ENCODE data around the gene KIAA0753.

KIAA0753 gene

DNA sequence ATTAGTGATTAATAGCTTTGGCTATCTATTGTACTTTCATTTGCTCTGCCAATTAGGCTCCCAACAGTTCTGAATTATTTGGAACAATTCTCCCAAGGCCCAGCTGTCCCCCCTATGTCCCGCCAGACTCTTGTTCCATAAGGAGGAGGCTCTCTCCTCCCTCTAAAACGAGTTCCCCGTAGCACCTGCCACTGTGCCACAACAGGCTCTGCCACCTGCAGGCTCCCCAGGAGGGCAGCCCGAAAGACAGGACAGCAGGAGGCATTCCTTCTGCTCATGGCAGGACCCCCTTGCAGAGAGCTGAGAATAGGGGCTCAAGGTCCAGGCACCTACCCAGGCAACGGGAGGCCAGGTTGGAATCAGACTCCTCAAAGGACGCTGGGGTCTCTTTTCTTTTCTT is 93.2 kb downstream of the KIAA0753 start:
- DNase-seq (ENCODE audit: low spot score), result no peak

DNA sequence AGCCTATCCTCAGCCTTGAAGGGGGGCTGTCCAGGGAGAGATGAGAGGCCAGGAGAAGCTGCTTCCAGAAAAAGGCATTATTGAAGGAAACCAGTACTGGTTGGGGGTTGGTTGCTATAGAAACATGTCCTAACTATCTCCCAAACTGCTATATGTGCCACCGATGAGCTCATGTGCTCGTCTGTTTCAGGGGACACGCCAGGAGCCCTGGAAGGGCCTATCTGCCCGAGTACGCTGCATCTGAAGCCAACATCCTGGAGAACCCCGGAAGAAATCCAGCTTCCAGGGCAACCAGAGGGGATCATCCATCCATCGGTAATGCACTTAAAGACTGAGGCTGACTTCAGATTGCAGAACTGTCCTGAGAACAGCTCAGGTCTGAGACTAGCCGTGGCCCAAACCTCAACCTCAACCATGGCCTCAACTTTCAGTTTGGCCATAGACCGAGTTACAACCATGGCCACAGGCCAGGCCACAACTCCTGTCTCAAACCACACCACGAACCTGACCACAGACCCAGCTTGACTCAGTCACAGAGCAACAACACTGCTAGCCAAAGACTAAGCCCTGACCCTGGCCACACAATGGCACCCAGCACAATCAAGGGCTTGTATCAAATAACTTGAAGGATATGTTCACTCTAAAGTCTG is 94.3 kb downstream of the KIAA0753 start:
- DNase-seq (ENCODE audit: low spot score), result no peak

DNA sequence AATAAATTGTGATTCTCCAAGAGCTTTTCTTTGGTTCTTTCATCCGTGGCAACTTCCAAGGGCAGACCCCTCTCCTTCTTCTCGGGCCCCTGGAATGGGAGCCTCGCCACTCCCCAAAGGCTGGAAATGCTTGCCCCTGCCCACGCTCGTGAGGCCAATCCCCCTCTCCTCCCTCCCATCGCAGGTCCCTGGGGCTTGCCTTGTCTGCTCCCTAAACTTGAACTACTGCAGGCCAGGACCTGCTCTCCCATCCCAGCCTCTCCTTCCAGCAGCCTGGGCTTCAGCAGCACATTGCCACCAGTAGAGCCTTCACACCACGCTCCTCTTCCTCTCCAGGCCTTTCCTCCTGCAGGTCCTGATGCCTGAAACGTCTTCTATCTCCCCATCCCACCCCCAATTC is 95.2 kb downstream of the KIAA0753 start:
- DNase-seq (ENCODE audit: low spot score), result no peak

DNA sequence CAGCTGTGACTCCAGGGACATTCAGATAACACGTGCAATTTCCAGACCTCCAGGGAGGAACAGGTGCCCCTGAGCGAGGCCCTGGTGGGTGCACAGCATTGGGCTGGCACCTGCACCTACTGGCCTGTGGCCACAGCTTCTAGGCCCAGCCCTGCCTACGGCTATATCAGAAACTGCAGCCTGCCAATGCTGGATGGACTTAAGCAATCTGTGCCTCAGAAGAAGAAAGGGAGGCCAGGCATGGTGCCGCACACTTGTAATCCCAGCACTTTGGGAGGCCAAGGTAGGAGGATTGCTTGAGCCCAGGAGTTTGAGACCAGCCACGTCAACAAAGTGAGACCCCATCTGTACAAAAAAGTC is 96.5 kb downstream of the KIAA0753 start:
- DNase-seq (ENCODE audit: low spot score), result no peak

DNA sequence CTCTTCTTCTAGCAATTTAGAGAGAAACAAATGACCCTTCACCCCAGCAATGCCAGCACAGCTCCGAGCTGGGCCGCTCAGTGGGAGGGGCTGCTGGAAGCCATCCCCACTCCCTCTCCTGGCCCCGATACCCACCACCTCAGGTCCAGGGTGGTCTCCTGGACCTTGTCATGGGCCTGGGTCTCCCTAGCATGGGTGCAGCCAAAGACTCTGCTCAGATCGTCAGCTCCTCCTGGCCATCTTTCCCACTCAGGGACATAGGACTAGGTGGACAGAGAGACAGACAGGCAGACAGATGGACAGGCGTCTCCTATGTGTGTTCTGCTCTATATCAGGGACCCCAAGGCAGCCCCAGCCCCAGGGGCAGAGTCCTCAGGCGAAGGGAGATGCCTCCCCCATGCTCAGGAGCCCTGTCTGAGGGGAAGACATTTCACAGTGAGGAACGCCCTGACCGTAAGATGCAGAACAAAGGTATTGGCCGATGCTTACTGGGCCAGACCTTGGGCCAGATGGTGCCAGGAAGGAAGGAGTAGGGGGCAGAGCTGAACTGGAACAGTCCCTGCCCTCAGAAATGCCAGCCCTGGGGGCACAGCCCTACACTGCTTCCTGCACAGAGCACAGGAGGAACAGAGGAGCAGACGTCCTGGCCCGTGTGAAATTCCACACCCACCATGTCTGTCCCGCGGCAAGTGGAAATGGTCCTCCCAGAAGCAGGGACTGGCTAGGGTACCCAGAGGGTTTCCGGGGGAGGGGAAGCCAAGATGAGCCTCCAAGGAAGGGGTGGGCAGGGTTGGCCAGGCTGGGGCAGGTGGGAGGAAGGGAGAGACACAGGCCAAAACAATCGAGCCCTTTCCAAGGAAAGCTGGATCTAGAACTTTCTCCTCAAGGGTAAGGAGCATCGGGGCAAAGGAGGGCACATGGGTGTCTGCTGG is 97.2 kb downstream of the KIAA0753 start:
- no peak for DNase-seq (ENCODE audit: low spot score)

DNA sequence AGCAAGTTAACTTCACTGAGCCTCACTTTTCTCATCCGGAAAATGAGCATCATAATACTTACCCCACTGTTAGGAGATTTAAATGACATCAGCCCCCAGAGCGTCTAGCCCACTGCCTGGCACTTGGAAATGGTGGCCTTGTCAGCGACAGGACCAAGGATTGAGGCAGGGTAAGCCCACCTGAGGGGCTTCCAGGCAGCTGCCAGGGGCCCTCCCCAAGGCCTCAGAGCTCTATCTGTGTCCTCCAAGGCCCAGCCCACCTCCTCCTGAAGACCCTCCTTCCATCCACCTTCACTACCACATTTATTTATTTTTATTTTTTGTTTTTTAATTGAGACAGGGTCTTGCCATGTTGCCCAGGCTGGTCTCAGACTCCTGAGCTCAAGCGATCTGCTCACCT is 97.9 kb downstream of the KIAA0753 start:
- no peak for DNase-seq (ENCODE audit: low spot score)

DNA sequence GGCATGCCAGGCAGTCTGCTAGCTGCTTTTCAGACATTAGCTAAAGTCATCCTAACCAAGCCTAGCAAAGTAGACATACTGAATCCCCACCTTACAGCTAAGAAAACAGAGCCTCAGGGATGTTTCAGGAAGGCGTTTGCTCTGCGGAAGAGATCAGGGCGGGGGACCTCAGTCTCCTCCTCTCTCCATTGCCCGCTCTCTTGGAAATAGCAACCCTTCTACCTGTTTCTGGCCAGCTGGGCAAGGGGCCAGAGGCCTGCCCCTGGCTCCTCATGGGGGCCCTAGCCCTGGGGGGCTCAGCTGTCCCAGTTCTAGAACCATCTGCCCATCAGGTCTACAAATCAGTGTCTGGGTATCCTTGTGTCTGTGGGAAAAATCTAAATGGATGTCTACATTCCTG is 98.6 kb downstream of the KIAA0753 start:
- DNase-seq (ENCODE audit: low spot score), result no peak

DNA sequence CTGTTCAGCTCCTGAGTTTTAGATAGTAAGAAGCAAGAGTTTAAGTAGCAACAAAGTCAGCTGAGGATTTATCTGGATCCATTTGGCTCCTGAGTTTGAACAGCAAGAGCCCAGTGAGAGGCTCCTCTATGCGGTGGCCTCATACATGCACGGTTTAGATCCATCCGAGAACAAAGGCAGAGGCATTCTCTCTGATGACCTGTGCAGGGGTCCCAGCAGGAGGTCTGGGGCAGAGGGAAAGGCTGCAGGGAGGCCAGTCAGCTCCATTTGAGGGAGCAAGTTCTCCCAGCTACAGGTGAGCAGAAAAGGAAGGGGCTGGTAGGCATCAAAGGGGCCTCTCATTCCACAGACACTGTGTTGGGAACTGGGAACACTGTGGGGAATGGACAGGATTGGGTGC is 100.6 kb downstream of the KIAA0753 start:
- DNase-seq (ENCODE audit: low spot score), result no peak

DNA sequence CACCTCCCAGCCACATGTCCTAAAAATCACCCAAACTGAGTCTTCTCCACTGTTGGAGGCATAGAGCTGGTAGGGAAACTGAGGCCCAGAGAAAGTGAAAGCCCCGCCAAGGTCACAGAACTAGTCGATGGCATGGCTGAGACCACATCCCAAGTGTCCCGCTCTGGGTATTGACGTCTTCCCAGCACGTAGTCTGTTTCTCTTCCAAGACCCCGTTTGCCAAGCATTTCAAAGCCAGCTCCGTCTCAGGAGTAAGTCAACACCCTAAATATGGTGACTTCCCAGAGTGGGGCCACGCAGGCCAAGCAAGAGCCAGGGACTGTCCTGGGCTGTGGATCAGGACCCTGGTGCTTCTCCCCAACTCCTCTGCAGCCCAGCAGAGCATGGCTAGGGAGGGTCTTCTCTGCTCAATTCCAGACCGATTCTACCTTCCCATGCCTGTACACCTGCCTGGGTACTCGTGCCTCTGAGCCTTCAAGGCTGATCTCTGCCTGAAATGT is 103.9 kb downstream of the KIAA0753 start:
- no peak for DNase-seq (ENCODE audit: low spot score)

DNA sequence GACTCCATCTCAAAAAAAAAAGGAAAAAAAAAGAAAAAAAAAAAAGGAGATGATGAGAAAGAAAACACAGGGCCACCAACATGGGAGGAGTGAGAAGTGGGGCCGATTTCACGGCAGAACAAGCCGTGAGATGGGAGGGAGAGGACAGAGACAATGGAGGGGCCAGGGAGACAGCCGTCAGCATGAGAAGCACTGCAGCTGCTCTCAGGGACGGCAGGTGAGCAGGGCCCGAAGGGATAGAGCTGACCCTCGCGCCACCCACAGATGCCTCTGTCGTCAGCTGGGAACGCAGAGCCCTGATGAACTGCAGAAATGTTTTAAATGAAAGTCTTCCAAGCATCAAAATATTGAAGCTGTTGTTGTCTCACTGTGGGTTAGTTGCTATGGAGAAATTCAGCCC is 104.5 kb downstream of the KIAA0753 start:
- no peak for DNase-seq (ENCODE audit: low spot score)

DNA sequence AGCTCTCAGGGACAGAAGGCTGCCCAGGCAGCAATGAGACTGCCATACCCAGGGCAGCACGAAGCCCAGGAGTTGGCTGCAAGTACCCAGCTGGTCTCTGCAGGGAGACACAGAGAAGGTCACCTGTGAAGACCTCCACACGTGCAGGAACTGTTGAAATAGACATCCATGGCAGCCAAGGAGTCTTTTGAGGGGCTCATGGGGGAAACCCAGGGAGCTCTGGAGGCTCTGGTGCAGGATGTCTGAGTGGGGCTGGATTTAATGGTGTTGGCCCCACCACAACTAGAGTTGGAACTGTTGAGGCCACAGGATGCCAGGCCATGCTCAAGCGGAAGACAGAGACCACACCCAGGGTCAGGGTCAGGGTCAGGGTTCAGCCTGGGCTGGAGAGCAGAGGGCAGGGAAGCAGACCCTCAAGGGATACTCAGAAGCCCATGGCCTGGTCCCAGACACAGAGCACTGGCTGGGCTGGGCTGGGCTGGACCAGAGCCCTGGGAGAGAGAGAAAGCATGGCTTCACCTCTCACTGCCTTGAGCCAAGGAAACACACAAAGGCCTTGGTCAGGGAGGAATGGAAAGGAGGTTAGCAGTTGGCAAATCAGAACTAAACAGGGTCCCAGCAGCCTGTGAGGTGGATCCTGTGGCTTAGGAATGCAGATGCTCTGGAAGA is 105.5 kb downstream of the KIAA0753 start:
- DNase-seq (ENCODE audit: low spot score), result no peak

DNA sequence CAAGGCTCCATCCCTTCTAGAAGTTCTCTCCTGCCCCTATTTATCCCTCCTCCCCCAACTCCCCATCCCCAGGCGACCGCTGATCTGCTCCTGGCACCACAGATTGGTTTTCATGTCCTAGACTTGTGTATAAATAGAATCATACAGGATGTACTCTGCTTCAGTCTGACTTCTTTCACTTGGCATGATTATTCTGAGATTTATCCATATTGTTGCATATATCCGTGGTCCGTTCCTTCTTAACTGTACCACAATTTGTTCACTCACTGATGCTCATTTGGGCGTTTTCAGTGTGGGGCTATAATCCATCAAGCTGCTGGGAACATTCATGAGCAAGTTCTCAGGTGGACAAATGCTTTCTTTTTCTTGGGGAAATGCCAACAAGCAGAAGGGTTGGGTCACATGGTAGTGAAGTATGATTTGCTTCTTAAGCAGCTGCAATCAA is 108.0 kb downstream of the KIAA0753 start:
- DNase-seq (ENCODE audit: low spot score), result no peak

DNA sequence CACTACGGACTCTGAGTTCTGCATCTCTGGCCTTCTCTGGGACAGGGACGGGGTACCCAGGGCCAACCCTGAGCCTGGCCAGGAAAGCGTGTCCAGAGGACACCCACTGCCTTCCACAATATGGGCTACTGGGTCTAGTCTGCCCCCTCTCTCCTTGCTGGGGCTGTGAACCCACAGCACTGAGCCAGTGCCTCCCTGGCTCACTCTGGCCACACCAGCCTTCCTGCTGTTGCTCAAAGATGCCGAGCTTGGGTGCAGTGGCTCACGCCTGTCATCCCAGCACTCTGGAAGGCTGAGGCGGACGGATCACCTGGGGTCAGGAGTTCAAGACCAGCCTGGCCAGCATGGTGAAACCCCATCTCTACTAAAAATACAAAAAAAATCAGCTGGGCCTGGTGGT is 108.9 kb downstream of the KIAA0753 start:
- no peak for DNase-seq (ENCODE audit: low spot score)

DNA sequence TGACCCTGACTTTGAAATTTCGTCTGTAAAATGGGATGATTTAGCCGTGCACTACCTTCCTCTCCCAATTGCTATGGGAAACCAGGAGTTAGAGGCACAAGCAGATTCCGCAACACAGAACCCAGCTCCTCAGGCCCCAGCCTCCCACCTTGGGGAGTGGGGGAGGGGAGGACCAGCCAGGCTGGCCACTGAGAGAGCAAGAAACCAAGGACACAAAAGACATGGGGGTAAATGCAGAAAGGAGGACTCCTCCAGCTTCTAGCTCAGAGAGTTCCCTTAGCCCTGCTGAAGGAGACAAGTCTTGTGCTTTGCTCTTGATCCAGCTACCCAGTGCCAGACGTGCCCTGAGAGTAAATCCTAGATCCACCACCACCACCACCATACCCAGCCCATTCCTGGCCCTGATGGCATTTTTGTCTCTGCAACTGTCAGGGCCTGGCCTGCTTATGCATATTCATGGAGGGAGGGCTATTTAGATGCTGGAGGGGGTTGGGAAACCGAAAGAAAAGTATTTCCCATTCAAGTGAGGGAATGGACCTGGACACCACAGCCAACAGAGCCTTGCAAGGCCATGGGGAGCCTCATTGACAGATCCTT is 110.1 kb downstream of the KIAA0753 start:
- no peak for DNase-seq (ENCODE audit: low spot score)

DNA sequence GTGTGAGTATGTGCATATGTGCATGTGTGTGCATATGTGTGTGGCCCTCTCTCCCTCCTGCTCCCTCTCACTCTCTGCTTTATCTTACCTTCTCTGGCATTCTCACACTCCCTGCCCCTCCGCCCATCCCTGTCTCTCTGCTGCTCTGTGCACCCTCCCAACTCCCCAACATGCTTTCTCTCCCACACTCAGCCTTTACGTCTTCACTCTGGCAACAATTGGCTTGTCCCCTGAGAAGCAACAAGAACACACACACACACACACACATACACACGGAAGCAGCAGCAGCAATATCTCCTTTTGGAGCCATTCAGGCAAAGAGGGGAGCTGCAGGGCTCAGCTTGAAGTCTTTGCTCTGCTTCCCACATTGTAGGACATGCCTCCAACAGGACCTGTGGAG is 112.0 kb downstream of the KIAA0753 start:
- DNase-seq (ENCODE audit: low spot score), result no peak
